Measurements from ENCODE around the gene NRP2. TPM values are rescaled to one million over a fixed set of nuclear protein-coding genes. Genes with fewer than 3 reads are reported as not detected.

Gene NRP2
- total RNA-seq, 2 donors from 2014 or later, result 0.59 to 3.0 TPM

DNA sequence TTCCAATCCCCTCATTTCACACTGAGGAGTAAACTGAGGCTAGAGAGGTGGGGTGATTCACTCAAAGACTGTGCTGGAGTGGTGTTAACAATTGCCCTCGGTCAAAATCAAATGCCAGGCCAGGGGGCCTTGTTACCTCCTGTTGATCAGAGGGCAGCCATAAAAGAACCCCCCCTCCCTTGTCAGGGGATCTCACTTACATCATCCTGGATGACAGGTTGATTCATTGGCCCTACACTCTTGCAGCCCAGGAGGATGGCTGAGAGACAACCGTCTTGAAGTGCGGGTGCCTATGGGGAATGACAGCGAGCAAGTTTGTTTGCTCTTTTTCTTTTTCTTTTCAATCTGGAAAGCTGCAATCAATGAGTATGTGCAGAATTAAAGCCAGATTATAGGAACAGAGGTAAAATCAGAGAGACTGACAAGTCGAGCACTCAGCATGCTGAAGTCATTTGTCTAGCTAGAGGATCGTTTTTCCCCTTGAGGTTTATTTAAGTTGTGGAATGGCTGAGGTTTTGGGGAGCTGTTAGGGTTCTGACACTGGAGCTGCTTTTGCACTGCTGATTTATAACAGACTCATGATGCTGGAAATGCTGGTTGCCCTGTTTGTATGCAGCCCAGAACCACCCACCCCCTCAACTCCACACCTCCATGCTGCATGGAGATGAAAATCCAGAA, 26.4 kb upstream of the NRP2 start:
- H3K27ac Mint-ChIP-seq, result no peak overlapping the region
- H3K9me3 Mint-ChIP-seq, result peaks cover 0 to 3% of the 10 kb centered on the region in 2 donors
- ATAC-seq (no peak), DNase-seq (ENCODE audit: low spot score in 2 of 2) (no peak)
- no peaks in the 10 kb centered on the region for H3K36me3 Mint-ChIP-seq

DNA sequence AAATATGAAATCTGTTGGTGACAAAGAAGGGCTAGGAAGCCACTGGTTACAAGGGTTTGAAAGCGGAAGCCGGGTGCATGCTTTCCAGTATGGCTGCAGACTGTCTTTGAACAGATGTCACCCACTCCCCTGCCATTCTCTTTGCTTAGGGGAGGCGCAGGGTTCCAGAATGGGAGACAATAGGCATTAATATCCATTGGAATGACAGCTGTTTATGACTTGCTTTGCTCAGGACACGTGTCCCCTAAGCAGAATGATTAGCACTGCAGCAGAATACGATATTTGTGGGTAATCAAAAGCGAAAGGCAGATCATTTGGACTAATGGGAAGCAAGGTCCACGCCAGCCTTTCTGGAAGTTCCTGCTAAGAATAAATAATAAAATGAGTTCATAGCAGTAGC, 25.8 kb upstream of the NRP2 start:
- DNase-seq (ENCODE audit: low spot score in 2 of 2), result no peak
- no peak overlapping the region for H3K27ac Mint-ChIP-seq
- H3K9me3 Mint-ChIP-seq, result peaks cover 0 to 3% of the 10 kb centered on the region in 2 donors
- no peaks in the 10 kb centered on the region for H3K36me3 Mint-ChIP-seq
- ATAC-seq, result no peak

DNA sequence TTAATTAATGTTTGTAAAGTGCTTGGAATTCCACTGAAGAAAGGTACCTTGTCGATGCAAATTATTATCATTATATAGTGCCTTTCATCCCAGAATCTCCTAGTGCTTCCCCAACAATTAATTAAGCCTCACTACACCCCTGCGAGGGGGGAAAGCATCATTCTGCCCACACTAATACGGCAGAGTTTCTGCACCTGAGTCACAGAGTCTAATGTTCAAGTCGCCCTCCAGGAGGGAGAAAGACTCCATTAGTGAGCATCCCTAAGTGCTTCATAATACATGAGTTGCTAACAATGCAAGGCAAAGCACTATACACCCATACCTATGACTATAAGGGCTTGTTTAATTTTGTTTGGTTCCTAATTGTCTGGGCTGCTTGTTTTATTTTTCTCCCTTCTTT, 25.4 kb upstream of the NRP2 start:
- no peaks in the 10 kb centered on the region for H3K36me3 Mint-ChIP-seq
- H3K9me3 Mint-ChIP-seq, result peaks cover 0 to 3% of the 10 kb centered on the region in 2 donors
- DNase-seq (ENCODE audit: low spot score in 2 of 2), result no peak
- no peak for ATAC-seq
- no peak overlapping the region for H3K27ac Mint-ChIP-seq

GRCh38 chr2:205657579-205657978, 24.7 kb upstream of the NRP2 start:
- no peak overlapping the region for H3K27ac Mint-ChIP-seq
- no peak for DNase-seq (ENCODE audit: low spot score in 2 of 2)
- H3K9me3 Mint-ChIP-seq, result peaks cover 0 to 3% of the 10 kb centered on the region in 2 donors
- no peaks in the 10 kb centered on the region for H3K36me3 Mint-ChIP-seq
- ATAC-seq, result no peak

GRCh38 chr2:205658068-205658467, 24.2 kb upstream of the NRP2 start:
- Mint-ChIP-seq H3K9me3 (peaks cover 0 to 3% of the 10 kb centered on the region in 2 donors), H3K36me3 (no peaks in the 10 kb centered on the region), H3K27ac (no peak overlapping the region)
- peak in 1 of 2 donors; percentile 81 for ATAC-seq
- DNase-seq (ENCODE audit: low spot score in 2 of 2), result no peak

GRCh38 chr2:205658572-205658971, 23.7 kb upstream of the NRP2 start:
- no peak for ATAC-seq
- Mint-ChIP-seq H3K36me3 (no peaks in the 10 kb centered on the region), H3K27ac (no peak overlapping the region), H3K9me3 (peaks cover 0 to 3% of the 10 kb centered on the region in 2 donors)
- no peak for DNase-seq (ENCODE audit: low spot score in 2 of 2)

DNA sequence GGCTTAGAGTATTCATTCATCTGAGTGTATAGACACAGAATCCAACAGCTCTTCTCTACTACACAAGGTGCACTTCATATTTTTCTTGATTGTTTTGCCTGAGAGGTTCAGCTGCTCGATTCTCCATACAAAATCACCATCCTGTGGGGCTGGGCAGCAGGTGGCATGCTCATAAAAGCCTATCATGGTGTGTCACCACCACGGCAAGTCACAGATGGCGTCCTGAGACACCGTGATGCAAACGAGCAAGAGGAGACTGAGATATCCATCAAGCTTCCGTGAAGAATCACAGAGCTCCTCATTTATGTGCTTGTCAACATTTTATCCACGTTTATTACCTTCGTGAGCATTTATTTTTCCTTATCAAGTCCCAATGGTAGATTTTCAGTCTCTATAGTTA, 22.4 kb upstream of the NRP2 start:
- H3K9me3 Mint-ChIP-seq, result peaks cover 0 to 3% of the 10 kb centered on the region in 2 donors
- no peak for DNase-seq (ENCODE audit: low spot score in 2 of 2)

DNA sequence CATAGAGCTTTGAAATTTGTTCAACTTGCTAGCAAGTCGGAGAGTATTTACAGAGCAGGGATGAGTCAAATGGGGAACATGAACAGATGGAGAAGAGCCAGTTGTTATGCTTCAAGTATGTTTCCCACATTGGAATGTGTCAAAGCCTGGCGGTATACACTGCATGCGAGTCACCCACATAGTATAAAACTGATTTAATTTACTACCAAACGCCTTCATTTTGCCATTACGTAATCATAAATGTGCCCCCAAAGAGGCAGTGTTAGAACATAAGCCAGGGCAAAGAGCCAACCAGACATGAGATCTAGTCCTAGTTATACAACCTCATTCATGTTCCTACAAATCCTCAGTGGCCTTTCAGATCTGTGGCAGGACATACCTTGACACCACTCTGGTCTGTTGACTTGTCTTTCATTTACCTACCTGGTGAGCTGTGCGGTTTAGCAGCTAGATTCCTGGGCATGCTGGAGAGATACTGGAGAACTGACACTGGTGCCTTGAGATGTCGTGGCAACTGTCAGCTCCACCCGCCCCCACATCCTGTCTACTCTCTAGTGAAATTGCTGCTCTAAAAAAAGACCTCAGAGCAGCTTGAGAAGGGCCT, 21.7 kb upstream of the NRP2 start:
- DNase-seq (ENCODE audit: low spot score in 2 of 2) (no peak), ATAC-seq (peak; percentile 68 to 71)
- H3K9me3 Mint-ChIP-seq, result no peaks in the 10 kb centered on the region
- H3K36me3 Mint-ChIP-seq, result no peaks in the 10 kb centered on the region
- peak overlapping the region; percentile 3 to 71 for H3K27ac Mint-ChIP-seq

More for the DNA sequence above, 22.4 kb upstream of the NRP2 start:
- ATAC-seq, result no peak
- H3K27ac Mint-ChIP-seq, result peak overlapping the region in 1 of 2 donors; percentile 71
- H3K36me3 Mint-ChIP-seq, result no peaks in the 10 kb centered on the region

- no peaks in the 10 kb centered on the region for H3K36me3 Mint-ChIP-seq
- no peaks in the 10 kb centered on the region for H3K9me3 Mint-ChIP-seq
- no peak for ATAC-seq
- no peak for DNase-seq (ENCODE audit: low spot score in 2 of 2)
- peak overlapping the region; percentile 3 to 71 for H3K27ac Mint-ChIP-seq
These were observed 21.0 kb upstream of the NRP2 start for GRCh38 chr2:205661281-205661680.

- H3K27ac Mint-ChIP-seq, result no peak overlapping the region
- H3K36me3 Mint-ChIP-seq, result peaks cover 0 to under 1% of the 10 kb centered on the region in 2 donors
- ATAC-seq (no peak), DNase-seq (ENCODE audit: low spot score in 2 of 2) (no peak)
- H3K9me3 Mint-ChIP-seq, result peaks cover 2% of the 10 kb centered on the region in 2 donors
These were observed 19.9 kb upstream of the NRP2 start for GRCh38 chr2:205662206-205662965.

DNA sequence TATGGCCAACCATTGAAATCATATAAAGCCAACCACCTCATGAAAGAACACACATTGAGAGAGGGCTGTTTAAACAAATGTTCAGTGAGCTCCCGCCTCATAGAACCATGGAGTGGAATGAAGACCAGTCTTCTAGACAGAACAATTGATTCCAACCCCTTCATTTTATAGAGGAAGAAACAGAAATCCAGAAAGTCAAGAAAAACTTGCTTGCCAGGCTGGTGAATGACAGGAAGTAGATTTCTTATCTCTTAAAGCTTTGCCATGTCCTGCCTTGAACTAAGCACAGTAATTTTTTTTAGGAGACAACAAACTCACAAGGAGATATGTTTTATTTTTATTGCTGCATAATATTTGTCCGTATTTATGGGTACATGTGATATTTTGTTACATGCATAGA, 16.5 kb upstream of the NRP2 start:
- peaks cover 0 to 23% of the 10 kb centered on the region in 2 donors for H3K36me3 Mint-ChIP-seq
- no peak for ATAC-seq
- DNase-seq (ENCODE audit: low spot score in 2 of 2), result no peak
- H3K9me3 Mint-ChIP-seq, result peaks cover 10 to 15% of the 10 kb centered on the region in 2 donors
- H3K27ac Mint-ChIP-seq, result no peak overlapping the region

DNA sequence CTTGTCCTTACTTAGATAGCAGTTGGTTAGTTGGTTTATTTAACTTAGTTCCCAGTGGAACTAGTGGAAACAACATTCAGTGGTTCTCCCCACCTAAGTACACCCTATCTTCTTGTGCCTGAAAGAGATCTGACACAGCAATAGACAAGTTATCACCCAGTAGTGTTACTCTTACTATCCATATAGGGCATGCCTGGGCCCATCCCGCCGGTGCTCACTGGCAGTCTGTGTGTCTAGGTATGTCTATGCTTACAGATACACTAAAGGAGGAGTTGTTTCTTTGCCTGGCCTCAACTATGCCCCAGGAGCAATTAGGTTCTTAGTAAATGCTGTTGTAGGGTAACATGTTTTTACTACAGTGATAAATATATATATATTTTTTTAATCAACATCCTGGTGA, 12.0 kb upstream of the NRP2 start:
- no peak overlapping the region for H3K27ac Mint-ChIP-seq
- ATAC-seq (no peak), DNase-seq (ENCODE audit: low spot score in 2 of 2) (no peak)
- peaks cover 10 to 15% of the 10 kb centered on the region in 2 donors for H3K9me3 Mint-ChIP-seq
- peaks cover 0 to 23% of the 10 kb centered on the region in 2 donors for H3K36me3 Mint-ChIP-seq

- Mint-ChIP-seq H3K36me3 (peaks cover 0 to 13% of the 10 kb centered on the region in 2 donors), H3K27ac (no peak overlapping the region), H3K9me3 (peaks cover 4 to 6% of the 10 kb centered on the region in 2 donors)
- no peak for ATAC-seq
- no peak for DNase-seq (ENCODE audit: low spot score in 2 of 2)
These were observed 9.0 kb upstream of the NRP2 start for GRCh38 chr2:205673312-205673711.

GRCh38 chr2:205675861-205676516, 6.3 kb upstream of the NRP2 start:
- DNase-seq (ENCODE audit: low spot score in 2 of 2) (no peak), ATAC-seq (no peak)
- Mint-ChIP-seq H3K36me3 (no peaks in the 10 kb centered on the region), H3K27ac (no peak overlapping the region), H3K9me3 (no peaks in the 10 kb centered on the region)

DNA sequence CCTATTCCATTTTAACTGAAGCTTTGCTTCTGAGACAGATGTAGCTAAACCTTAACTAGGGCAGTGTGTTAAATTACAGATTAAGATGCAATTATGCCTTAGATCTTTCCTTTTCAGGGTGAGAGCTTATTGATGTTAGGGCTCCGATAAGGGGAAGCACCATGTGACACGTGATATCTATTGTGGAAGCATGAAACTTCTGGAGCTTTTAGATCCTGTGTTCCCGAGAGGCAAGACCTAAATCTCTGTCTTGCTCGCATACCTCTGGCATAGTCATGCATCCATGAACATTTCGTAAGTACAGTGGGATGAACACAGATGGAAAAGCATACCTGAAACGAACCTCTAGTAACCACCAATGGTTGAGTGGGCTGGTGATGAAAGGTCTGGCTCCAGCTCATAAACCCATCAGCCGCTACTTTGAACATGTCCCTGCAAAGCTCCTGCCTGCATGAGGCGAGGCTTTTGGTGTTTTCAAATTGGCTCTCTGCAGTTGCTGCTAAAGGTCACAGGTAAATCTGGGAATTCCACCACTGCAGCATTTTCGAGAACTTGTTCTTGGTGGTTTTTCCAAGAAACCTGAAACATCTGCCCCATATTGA, 3.7 kb upstream of the NRP2 start:
- Mint-ChIP-seq H3K9me3 (no peaks in the 10 kb centered on the region), H3K36me3 (no peaks in the 10 kb centered on the region), H3K27ac (no peak overlapping the region)
- ATAC-seq, result no peak
- no peak for DNase-seq (ENCODE audit: low spot score in 2 of 2)

- H3K36me3 Mint-ChIP-seq, result no peaks in the 10 kb centered on the region
- H3K9me3 Mint-ChIP-seq, result no peaks in the 10 kb centered on the region
- ATAC-seq (no peak), DNase-seq (ENCODE audit: low spot score in 2 of 2) (no peak)
- H3K27ac Mint-ChIP-seq, result no peak overlapping the region
These were observed 2.8 kb upstream of the NRP2 start for GRCh38 chr2:205679410-205680009.

Data from activated naive CD4-positive, alpha-beta T cell treated with anti-CD3 and anti-CD28 coated beads, Interleukin-2, amount 50 U/mL, for 72 hours (primary cell).